Cardiac muscle cell (in vitro differentiated cells and primary cell): ENCODE measurements around the gene TCEANC2. TPM values are rescaled to one million over a fixed set of nuclear protein-coding genes. Genes with fewer than 3 reads are reported as not detected.
A peak's percentile ranks its signal among the peaks of the same experiment; 100 is the strongest.

Source experiments
- DNase-seq, 2 donors: peaks; one replicate each; pipeline versions ENCODE4 v3.0.0 to v3.0.0-alpha.2; 2010 to 2017; ENCODE audit warnings: low read depth in 1 of 2, low spot score in 1 of 2
- H3K27ac ChIP-seq: fragments of 200-600 bp; sonication (generic); 2 replicates; pipeline ENCODE4 v1.5.1; 2016
- H3K27me3 ChIP-seq: fragments of 200-600 bp; sonication (generic); 2 replicates; pipeline ENCODE4 v1.6.0; 2016; ENCODE audit warnings: control low read depth
- H3K36me3 ChIP-seq: fragments of 200-600 bp; sonication (generic); 2 replicates; pipeline ENCODE4 v1.5.1; 2016; ENCODE audit warnings: control low read depth
- H3K4me1 ChIP-seq: fragments of 200-600 bp; sonication (generic); 2 replicates; pipeline ENCODE4 v1.8.1; 2017; ENCODE audit warnings: low read depth, mild to moderate bottlenecking, mixed run types
- H3K4me3 ChIP-seq: fragments of 200-600 bp; sonication (generic); 2 replicates; pipeline ENCODE4 v1.5.1; 2016; ENCODE audit warnings: mild to moderate bottlenecking
- H3K9me3 ChIP-seq: fragments of 200-600 bp; sonication (generic); 2 replicates; pipeline ENCODE4 v1.5.1; 2017; ENCODE audit warnings: low read depth, mild to moderate bottlenecking, control low read depth
- CTCF ChIP-seq: IDR thresholded peaks from 2 replicates; pipeline ENCODE4 v1.5.1; 2012; ENCODE audit warnings: low read depth, mild to moderate bottlenecking, low read length
- polyA plus RNA-seq: library from polyadenylated mRNA; unstranded; fragments of >200 nt; fragmentation: Nextera tagmentation; extraction: Ambion mirVana; gene quantifications from 2 replicates; pipeline ENCODE4 v1.2.1, GENCODE V29; 2016
- total RNA-seq: library from RNA; depleted of rRNA; stranded (reverse); fragments of >200 nt; gene quantifications from 2 replicates; pipeline ENCODE4 v1.2.3, GENCODE V29; 2016

Gene TCEANC2
- total and polyA plus RNA-seq, 2 experiments from 2014 or later, result 8.2 to 10.1 TPM

DNA sequence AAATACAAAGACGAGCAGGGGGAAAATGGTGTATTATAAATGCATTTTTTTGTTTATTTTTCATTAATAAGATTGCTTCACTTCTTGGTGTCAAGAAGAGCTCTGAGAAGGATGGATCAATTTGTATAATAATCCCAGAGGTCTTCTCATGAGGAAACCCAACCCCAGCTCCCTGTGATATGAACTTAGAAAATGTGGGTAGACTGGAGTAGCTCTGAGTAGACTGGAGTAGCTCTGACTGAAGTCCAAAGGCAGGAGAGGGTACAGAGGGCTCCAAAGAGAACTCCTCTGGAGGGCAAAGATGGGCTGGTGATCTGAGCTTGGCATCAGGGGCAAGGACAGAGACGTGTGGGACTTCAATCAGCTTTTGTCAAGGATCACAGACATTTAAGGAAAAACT is 78.0 kb downstream of the TCEANC2 start:
- no peak overlapping the region for H3K4me3 ChIP-seq
- no peak overlapping the region for H3K27ac ChIP-seq
- H3K36me3 ChIP-seq, result no peaks in the 10 kb centered on the region
- no peak for DNase-seq
- no peaks in the 10 kb centered on the region for H3K9me3 ChIP-seq
- H3K27me3 ChIP-seq, result no peaks in the 10 kb centered on the region
- H3K4me1 ChIP-seq, result peaks cover 3% of the 10 kb centered on the region
- TF ChIP-seq CTCF, result no peak

- peak in 1 of 2 donors; percentile 28 for DNase-seq
- no peak for TF ChIP-seq CTCF
- Histone ChIP-seq H3K9me3 (no peaks in the 10 kb centered on the region), H3K27me3 (no peaks in the 10 kb centered on the region), H3K36me3 (no peaks in the 10 kb centered on the region), H3K4me1 (peaks cover 3% of the 10 kb centered on the region), H3K27ac (no peak overlapping the region), H3K4me3 (no peak overlapping the region)
These were observed 79.1 kb downstream of the TCEANC2 start for GRCh38 chr1:54132495-54132894.

GRCh38 chr1:54134295-54134694 is 80.9 kb downstream of the TCEANC2 start:
- H3K36me3 ChIP-seq, result no peaks in the 10 kb centered on the region
- H3K4me3 ChIP-seq, result no peak overlapping the region
- TF ChIP-seq CTCF, result no peak

GRCh38 chr1:54135436-54136120 is 82.2 kb downstream of the TCEANC2 start:
- H3K9me3 ChIP-seq, result no peaks in the 10 kb centered on the region
- no peak for DNase-seq
- no peak overlapping the region for H3K4me3 ChIP-seq
- H3K4me1 ChIP-seq, result no peaks in the 10 kb centered on the region
- no peaks in the 10 kb centered on the region for H3K27me3 ChIP-seq
- no peaks in the 10 kb centered on the region for H3K36me3 ChIP-seq
- no peak overlapping the region for H3K27ac ChIP-seq
- no peak for TF ChIP-seq CTCF

More at GRCh38 chr1:54134295-54134694, 80.9 kb downstream of the TCEANC2 start:
- no peaks in the 10 kb centered on the region for H3K27me3 ChIP-seq
- no peaks in the 10 kb centered on the region for H3K9me3 ChIP-seq
- no peak overlapping the region for H3K27ac ChIP-seq
- no peaks in the 10 kb centered on the region for H3K4me1 ChIP-seq
- DNase-seq, result no peak

- TF ChIP-seq CTCF, result no peak
- H3K4me1 ChIP-seq, result no peaks in the 10 kb centered on the region
- H3K9me3 ChIP-seq, result no peaks in the 10 kb centered on the region
- H3K27ac ChIP-seq, result no peak overlapping the region
- H3K36me3 ChIP-seq, result no peaks in the 10 kb centered on the region
- DNase-seq, result no peak
- no peaks in the 10 kb centered on the region for H3K27me3 ChIP-seq
- H3K4me3 ChIP-seq, result no peak overlapping the region
These were observed 83.0 kb downstream of the TCEANC2 start for GRCh38 chr1:54136269-54136896.
